Osteocyte (in vitro differentiated cells): ENCODE measurements around the gene TMEFF2. TPM values are rescaled to one million over a fixed set of nuclear protein-coding genes. Genes with fewer than 3 reads are reported as not detected.

Source experiments
- DNase-seq: peaks from one replicate; pipeline ENCODE4 v3.0.0; 2021; ENCODE audit warnings: mixed read lengths; ENCODE audit not compliant: unreplicated experiment; ENCODE audit errors: extremely low spot score
- H3K27ac Mint-ChIP-seq: one replicate; pipeline ENCODE4 v1.8.0; 2021; ENCODE audit warnings: mild to moderate bottlenecking, mixed read lengths; ENCODE audit not compliant: unreplicated experiment
- H3K27me3 Mint-ChIP-seq: one replicate; pipeline ENCODE4 v1.8.0; 2021; ENCODE audit warnings: mixed read lengths; ENCODE audit not compliant: unreplicated experiment
- H3K36me3 Mint-ChIP-seq: one replicate; pipeline ENCODE4 v1.8.0; 2021; ENCODE audit warnings: mixed read lengths; ENCODE audit not compliant: unreplicated experiment
- H3K4me1 Mint-ChIP-seq: one replicate; pipeline ENCODE4 v1.8.0; 2021; ENCODE audit warnings: mixed read lengths; ENCODE audit not compliant: unreplicated experiment
- H3K4me3 Mint-ChIP-seq: one replicate; pipeline ENCODE4 v1.8.0; 2021; ENCODE audit warnings: mild to moderate bottlenecking, moderate library complexity, mixed read lengths; ENCODE audit not compliant: unreplicated experiment
- H3K9me3 Mint-ChIP-seq: one replicate; pipeline ENCODE4 v1.8.0; 2021; ENCODE audit warnings: mixed read lengths; ENCODE audit not compliant: unreplicated experiment
- total RNA-seq: library from RNA; stranded (reverse); gene quantifications from 2 replicates; pipeline ENCODE4 v1.2.1, GENCODE V29; 2021
- TF ChIP-seq, protein P1 (sequence below): fragments of 200-600 bp; sonication (generic); IDR thresholded peaks from 2 replicates; pipeline ENCODE4 v1.5.0; 2021; ENCODE audit warnings: antibody characterized with exemption, mild to moderate bottlenecking, moderate library complexity

TMEFF2 gene
- total RNA-seq, 1 donor from 2014 or later, result 46.8 TPM

DNA sequence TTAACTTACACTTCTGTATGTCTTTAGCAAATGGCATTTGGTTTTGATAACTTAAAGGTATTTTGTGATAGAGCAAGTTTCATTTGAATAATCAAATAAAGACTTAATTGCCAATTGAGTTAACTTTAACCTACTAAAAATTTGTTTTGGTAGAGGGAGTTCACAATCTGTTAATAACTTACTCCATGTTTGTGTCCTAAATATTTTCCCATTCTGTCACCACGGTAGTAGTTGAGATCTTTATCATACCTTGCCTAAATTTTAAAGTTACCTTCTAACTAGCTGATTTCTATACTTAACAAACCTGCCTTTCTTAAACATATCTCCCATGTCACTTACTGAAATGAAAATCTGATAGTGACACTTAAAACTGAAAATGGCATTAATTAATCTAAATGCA is 127.1 kb downstream of the TMEFF2 start:
- no peaks in the 10 kb centered on the region for H3K27me3 Mint-ChIP-seq
- DNase-seq, result no peak
- TF ChIP-seq, protein P1, sequence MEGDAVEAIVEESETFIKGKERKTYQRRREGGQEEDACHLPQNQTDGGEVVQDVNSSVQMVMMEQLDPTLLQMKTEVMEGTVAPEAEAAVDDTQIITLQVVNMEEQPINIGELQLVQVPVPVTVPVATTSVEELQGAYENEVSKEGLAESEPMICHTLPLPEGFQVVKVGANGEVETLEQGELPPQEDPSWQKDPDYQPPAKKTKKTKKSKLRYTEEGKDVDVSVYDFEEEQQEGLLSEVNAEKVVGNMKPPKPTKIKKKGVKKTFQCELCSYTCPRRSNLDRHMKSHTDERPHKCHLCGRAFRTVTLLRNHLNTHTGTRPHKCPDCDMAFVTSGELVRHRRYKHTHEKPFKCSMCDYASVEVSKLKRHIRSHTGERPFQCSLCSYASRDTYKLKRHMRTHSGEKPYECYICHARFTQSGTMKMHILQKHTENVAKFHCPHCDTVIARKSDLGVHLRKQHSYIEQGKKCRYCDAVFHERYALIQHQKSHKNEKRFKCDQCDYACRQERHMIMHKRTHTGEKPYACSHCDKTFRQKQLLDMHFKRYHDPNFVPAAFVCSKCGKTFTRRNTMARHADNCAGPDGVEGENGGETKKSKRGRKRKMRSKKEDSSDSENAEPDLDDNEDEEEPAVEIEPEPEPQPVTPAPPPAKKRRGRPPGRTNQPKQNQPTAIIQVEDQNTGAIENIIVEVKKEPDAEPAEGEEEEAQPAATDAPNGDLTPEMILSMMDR, result no peak
- no peaks in the 10 kb centered on the region for H3K9me3 Mint-ChIP-seq
- H3K4me1 Mint-ChIP-seq, result peaks cover 31% of the 10 kb centered on the region
- peaks cover 5% of the 10 kb centered on the region for H3K36me3 Mint-ChIP-seq
- no peak overlapping the region for H3K27ac Mint-ChIP-seq
- no peak overlapping the region for H3K4me3 Mint-ChIP-seq

DNA sequence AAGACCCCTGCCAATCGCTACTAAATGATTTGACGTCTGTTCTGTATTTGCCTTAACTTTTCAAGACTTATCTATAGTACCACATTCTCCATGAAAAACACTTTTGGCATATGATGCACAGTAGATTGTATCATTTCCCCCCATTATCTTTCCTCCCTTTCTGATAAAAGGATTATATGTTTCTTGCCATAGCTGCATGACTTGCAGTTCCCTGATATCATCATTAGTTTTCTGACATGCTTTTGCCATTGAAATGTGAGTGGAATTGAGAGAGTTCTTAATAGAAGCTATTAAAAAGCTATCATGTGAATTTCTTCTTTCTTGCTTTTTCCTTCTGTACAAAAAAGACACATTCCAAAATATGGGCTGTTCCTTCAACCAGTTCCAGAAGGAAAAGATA is 130.3 kb downstream of the TMEFF2 start:
- Mint-ChIP-seq H3K27me3 (no peaks in the 10 kb centered on the region), H3K4me1 (peaks cover 16% of the 10 kb centered on the region), H3K27ac (no peak overlapping the region), H3K9me3 (no peaks in the 10 kb centered on the region), H3K36me3 (peaks cover 5% of the 10 kb centered on the region), H3K4me3 (no peak overlapping the region)
- no peak for DNase-seq
- TF ChIP-seq, protein P1, result no peak

DNA sequence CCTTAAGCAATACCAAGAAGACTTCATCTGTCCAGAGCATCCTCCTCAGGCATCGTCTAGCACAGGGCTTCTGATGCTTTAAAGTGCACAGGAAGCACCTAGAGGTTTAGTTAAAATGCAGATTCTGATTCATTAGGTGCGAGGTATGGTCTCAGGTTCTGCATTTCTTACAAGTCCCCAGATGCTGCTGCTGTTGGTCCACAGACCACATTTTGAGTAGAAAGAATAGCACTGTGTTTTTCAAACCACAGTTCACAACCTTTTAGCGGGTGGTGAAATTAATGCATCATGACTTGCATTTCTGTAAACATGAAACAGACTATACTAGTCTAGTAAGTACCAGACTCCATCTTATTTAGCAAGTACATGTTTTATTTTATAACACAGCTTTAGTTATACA is 134.6 kb downstream of the TMEFF2 start:
- H3K4me3 Mint-ChIP-seq, result no peak overlapping the region
- peaks cover 8% of the 10 kb centered on the region for H3K4me1 Mint-ChIP-seq
- TF ChIP-seq, protein P1, result no peak
- no peaks in the 10 kb centered on the region for H3K27me3 Mint-ChIP-seq
- no peak for DNase-seq
- no peak overlapping the region for H3K27ac Mint-ChIP-seq
- H3K36me3 Mint-ChIP-seq, result peaks cover 5% of the 10 kb centered on the region
- H3K9me3 Mint-ChIP-seq, result no peaks in the 10 kb centered on the region

DNA sequence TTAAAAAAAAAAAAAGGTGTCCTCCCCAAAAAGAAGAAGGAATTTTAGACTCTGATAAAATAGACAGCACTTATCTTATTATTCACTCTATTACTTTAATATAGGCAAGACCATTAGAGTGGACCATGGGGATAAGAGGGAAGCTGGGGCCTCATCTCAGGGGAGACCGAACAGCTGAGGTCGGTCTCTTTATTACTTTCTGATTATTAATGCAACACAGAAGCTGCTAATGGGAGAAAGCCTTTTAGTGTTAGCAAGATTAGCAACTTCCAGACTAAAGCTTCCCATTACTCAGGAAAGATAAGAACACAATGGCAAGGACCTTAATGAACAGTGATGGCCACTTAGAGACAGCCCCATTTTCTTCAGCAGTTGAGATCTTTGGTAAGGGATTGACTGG is 135.5 kb downstream of the TMEFF2 start:
- Mint-ChIP-seq H3K9me3 (no peaks in the 10 kb centered on the region), H3K36me3 (peaks cover 14% of the 10 kb centered on the region), H3K4me3 (no peak overlapping the region), H3K4me1 (peaks cover 6% of the 10 kb centered on the region), H3K27ac (no peak overlapping the region), H3K27me3 (no peaks in the 10 kb centered on the region)
- DNase-seq, result no peak
- TF ChIP-seq, protein P1, result no peak

DNA sequence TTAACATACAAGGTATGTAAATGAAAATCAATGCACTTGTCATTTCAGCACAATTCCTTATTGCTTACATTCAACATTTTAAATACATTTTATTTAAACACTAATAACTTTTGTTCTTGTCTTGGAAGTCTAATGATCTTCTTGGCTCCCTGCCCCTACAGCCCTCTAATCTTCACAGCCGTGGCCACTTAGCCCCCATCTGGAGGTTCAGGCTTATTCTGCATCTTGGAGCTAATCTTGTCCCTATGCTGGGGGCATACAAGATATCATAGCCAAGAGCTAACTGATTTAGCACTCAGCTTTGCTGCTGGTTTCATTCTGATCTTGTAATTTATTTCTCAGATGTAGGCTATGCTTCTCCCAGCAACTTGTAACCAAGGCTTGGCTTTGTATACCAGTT is 140.8 kb downstream of the TMEFF2 start:
- Mint-ChIP-seq H3K27ac (no peak overlapping the region), H3K36me3 (peaks cover 21% of the 10 kb centered on the region), H3K27me3 (no peaks in the 10 kb centered on the region), H3K4me3 (no peak overlapping the region), H3K4me1 (peaks cover 12% of the 10 kb centered on the region), H3K9me3 (no peaks in the 10 kb centered on the region)
- DNase-seq, result no peak
- TF ChIP-seq, protein P1, result no peak
